Measurements from ENCODE around the gene TMEM272.

Gene TMEM272

DNA sequence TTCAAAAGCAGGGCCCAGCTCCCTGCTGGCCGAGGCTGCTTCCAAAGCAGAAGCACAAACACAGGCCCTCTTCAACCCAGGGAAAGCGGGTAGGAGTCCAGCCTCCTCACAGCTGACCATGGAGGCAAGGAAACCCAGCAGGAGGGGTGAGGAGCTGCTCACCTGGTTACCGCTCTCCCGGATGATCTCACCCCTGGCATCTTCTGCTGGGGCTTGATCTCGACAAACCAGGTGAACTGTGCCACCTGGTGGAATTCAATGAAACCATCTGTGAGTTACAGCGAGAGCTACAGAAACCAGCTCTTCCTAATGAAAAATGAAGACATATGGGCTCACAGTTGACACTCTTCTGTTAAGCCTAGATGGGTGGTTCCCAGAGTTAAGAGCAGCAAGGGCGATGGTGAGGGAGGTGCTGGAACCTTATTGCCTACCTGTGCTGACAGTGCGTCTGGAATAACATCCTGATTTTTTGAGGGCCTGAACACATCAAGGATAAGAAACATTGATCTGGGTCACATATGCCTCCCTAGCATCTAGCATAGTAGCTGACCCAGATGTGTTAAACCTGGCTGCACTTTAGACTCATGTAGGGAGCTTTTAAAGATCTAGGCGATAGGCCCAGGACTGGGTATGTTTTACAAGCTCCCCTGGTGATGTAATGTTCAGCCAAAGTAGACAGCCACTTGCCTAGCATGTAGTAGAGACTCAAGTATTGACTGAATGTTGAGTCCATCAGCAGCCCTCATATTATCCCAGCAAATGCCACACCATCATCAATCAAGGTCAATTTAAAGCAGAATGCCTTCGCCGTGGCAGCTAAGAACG, 47.1 kb downstream of the TMEM272 start:
- Histone ChIP-seq H3K9ac (ENCODE audit: low read depth, low read length) (no peak overlapping the region), H3K36me3 (ENCODE audit: insufficient read depth, low read length) (no peaks in the 10 kb centered on the region), H3K9me3 (ENCODE audit: control insufficient read depth, insufficient read depth, low read length) (no peaks in the 10 kb centered on the region), H3K4me1 (ENCODE audit: insufficient read depth, low read length) (peaks cover 30% of the 10 kb centered on the region)

DNA sequence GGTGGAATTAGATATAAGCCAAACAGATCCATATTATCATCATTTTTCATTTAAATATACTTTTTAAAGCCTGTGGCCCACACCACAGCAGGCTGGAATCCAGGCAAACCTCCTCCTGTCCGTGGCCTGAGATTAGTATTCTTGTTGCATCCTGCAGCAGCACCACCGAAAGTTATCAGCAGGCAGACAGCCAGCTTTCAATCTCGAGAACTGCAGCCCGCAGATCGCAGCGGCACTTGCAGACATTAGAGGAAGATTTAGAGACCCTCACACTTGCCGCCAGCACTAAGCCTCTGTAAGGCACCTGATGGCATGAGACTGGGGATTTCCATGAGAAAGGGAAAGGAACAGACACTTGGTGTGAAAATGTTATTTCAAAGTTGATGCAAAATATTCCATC, 48.4 kb downstream of the TMEM272 start:
- Histone ChIP-seq H3K9me3 (ENCODE audit: control insufficient read depth, insufficient read depth, low read length) (no peaks in the 10 kb centered on the region), H3K9ac (ENCODE audit: low read depth, low read length) (no peak overlapping the region), H3K4me1 (ENCODE audit: insufficient read depth, low read length) (peaks cover 18% of the 10 kb centered on the region), H3K36me3 (ENCODE audit: insufficient read depth, low read length) (no peaks in the 10 kb centered on the region)

DNA sequence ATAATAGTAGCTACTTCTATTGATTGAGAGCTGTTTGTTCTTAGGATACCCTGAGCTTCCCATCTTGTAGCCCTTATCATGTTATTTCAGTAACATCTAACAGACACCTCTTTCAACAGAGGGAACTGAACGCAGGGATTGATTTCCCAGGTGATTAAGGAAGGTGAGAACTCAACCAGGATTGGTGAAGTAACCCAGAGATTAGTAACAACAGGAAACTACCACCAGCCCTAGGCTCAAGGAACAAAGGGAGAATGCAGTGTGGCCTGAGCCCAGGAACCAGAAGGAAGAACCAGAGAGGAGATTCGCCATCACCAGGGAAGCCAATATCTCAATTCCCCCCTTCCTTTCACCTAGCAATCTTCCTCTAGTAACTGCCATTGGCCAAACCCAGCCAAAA, 49.6 kb downstream of the TMEM272 start:
- Histone ChIP-seq H3K4me1 (ENCODE audit: insufficient read depth, low read length) (peaks cover 18% of the 10 kb centered on the region), H3K36me3 (ENCODE audit: insufficient read depth, low read length) (no peaks in the 10 kb centered on the region), H3K9ac (ENCODE audit: low read depth, low read length) (no peak overlapping the region), H3K9me3 (ENCODE audit: control insufficient read depth, insufficient read depth, low read length) (no peaks in the 10 kb centered on the region)

DNA sequence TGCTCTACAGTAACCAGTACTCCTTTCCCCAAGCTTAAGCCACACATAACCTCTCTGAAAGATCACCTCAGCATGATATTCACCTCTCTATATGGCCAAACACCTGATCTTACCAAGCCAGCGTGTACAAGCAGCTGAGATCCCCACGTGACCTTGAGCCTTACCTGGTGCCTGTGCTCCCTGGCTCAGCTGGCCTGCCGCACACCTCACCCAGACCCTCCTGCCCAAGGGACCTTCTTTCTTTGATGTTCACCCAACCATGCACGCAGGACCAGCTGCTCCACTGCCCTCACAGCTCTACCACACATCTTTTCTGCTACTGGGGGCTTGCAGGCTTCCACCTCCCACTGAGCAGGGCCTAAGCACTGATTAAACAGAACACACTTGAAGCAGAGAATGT, 50.0 kb downstream of the TMEM272 start:
- H3K9ac ChIP-seq (ENCODE audit: low read depth, low read length): no peak overlapping the region
- peaks cover 16% of the 10 kb centered on the region for H3K4me1 ChIP-seq (ENCODE audit: insufficient read depth, low read length)
- no peaks in the 10 kb centered on the region for H3K9me3 ChIP-seq (ENCODE audit: control insufficient read depth, insufficient read depth, low read length)
- H3K36me3 ChIP-seq (ENCODE audit: insufficient read depth, low read length): no peaks in the 10 kb centered on the region

DNA sequence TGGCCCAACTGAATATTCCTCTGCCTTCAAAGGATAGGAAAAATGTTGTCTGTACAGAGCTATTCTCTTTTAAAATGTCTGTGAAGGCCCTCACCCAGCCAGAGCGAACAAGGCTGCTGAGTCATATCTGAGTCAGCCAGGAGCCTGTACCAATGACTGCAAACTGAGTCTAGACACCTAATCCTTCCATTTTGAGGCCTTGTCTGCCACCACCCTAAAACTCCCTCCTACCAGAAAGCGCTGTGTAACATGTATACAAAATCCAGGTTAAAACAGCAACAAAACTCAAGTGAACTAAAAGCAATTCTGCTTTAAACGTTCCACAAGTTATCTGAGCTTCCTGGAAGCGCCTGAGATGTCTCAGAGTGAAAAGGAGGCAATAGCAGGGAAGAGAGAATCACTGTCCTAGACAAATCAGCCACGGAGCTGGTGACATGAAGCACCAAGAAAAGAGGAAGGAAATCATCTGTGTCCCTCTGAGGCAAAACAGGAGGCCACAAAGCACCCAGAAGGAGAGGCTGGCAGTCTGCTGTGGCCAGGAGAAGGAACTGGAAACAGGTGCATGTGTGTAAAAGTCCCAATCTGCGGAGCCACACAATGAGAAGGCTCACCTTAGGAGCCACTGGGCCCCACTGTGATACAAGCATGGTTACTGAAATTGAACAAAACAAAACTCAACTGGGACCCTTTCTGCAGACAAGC, 51.3 kb downstream of the TMEM272 start:
- peaks cover 10% of the 10 kb centered on the region; the same call in 1 of the 2 replicates for H3K4me1 ChIP-seq (ENCODE audit: insufficient read depth, low read length)
- H3K9ac ChIP-seq (ENCODE audit: low read depth, low read length): no peak overlapping the region

DNA sequence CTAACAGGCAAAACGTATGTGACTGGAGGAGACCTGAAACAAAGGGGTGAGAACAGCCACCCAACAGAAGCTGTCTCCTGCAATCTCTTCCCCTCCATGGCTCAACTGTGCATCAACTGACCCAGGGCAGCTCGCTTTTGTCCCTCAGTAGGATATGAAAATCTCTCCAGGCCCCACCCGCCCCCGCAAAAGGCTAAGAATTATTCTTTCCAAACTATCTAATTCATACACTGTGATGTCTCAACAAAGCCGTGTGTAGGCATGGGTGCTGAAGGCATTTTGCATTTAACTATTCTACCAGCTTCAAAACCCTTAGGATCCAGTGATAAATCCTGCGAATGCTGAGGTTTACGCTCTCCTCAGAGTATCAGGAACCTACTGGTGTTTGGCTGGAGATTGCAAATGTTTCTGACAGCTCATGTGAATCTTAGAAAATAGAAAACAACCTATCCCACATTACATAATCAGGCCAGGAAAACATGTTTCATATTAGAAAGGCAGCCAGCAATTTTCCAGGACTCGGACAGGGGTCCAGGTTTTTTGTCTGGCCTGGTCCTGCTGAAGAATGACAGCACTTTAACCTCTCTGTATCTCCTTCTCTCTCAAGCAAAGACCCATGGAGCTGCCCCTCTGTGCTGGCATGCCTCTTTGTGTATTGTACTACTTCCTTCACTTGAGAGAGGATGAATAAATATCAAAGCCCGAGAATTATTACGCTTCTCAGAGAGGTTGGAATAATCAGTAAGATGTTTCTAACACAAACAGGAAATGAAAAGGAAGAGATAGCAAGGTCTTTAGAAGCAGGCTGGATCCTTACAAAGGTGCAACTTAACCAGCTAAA, 58.3 kb downstream of the TMEM272 start:
- Histone ChIP-seq H3K9ac (ENCODE audit: low read depth, low read length) (no peak overlapping the region), H3K4me1 (ENCODE audit: insufficient read depth, low read length) (peaks cover under 1% of the 10 kb centered on the region; the same call in 1 of the 2 replicates), H3K9me3 (ENCODE audit: control insufficient read depth, insufficient read depth, low read length) (no peaks in the 10 kb centered on the region), H3K36me3 (ENCODE audit: insufficient read depth, low read length) (no peaks in the 10 kb centered on the region)

More for the DNA sequence above, 51.3 kb downstream of the TMEM272 start:
- Histone ChIP-seq H3K9me3 (ENCODE audit: control insufficient read depth, insufficient read depth, low read length) (no peaks in the 10 kb centered on the region), H3K36me3 (ENCODE audit: insufficient read depth, low read length) (no peaks in the 10 kb centered on the region)

DNA sequence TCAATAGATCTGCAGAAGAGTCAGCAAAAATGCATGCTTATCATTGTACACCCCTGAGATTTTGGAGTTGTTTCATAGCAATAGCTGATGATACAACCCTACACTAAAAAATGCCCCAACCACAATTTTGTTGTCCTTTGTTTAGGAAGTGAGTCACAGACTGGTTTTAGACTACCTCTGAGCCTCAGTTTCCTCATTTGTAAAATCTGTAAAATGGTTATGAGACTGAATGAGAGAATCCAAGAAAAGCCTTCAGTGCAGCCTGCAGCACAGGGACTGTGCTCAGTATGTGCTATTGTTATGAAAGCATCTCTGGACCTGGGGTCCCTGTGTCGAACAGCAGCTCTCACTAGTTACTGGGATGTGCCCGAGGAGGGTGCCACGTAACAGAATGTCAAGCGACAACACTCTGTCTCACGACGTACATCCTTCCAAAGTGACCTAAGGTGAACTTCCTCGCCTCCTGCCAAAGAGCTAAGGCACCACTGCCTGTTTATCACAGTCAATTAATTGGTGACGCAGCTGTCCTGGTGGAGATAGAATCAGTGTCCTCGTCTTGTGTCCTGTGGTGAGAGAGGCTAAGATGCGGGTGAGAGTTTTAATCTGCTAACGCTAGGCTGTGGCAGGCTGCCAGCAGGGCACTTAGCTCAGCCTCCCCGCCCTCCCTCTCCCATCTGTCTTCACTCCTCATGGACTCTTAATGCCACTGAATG, 59.1 kb downstream of the TMEM272 start:
- H3K36me3 ChIP-seq (ENCODE audit: insufficient read depth, low read length): no peaks in the 10 kb centered on the region
- H3K9ac ChIP-seq (ENCODE audit: low read depth, low read length): no peak overlapping the region
- peaks cover 6% of the 10 kb centered on the region; the same call in 1 of the 2 replicates for H3K4me1 ChIP-seq (ENCODE audit: insufficient read depth, low read length)
- H3K9me3 ChIP-seq (ENCODE audit: control insufficient read depth, insufficient read depth, low read length): no peaks in the 10 kb centered on the region

DNA sequence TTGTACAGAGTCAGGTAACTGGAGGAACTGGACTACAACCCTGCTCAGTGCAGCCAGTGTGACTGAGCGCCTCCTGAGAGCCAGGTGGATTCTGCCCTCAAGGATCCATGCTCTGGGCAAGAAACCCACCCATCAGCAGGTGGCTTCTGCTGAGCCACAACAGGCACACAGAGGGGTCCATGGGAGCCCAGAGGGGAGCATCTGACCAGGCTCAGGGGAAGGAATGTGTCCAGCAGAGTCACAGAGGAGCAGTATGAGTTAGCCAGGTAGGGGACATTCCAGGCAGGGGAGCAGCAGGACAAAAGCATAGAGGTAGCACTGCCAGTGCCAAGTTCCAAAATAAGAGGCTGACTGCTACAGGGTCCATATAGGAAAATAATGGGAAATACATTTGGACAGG, 60.9 kb downstream of the TMEM272 start:
- Histone ChIP-seq H3K9me3 (ENCODE audit: control insufficient read depth, insufficient read depth, low read length) (no peaks in the 10 kb centered on the region), H3K36me3 (ENCODE audit: insufficient read depth, low read length) (no peaks in the 10 kb centered on the region), H3K9ac (ENCODE audit: low read depth, low read length) (no peak overlapping the region), H3K4me1 (ENCODE audit: insufficient read depth, low read length) (peaks cover 6% of the 10 kb centered on the region; the same call in 1 of the 2 replicates)

DNA sequence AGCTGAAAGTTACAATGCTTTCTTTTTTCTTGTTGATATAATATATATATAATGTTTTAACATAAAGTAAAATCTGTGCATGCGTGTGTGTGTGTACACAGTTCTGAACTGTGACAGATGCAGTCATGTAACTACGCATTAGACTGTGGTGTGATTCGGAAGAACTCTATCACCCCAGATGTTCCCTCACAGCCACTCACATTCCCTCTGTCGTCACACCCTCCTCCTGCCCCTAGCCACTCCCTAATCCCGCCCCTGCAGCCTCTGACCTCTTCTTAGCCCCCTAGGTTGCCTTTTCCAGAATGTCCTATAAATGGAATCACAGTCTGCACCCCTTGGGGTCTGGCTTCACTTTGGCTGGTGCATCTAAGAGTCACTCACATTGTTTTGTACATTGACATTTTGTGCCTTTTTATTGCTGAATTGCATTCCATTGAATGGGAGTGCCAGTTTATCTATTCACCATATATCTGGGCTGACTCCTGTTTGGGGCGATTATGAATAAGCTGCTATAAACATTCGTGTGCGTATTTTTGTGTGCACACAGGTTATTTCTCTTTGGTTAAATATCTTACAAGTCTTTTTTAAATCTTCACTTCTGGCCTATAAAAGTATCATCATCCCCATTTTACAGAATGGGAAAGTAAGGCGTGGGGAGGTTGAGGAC, 61.4 kb downstream of the TMEM272 start:
- Histone ChIP-seq H3K9ac (ENCODE audit: low read depth, low read length) (no peak overlapping the region), H3K36me3 (ENCODE audit: insufficient read depth, low read length) (no peaks in the 10 kb centered on the region), H3K9me3 (ENCODE audit: control insufficient read depth, insufficient read depth, low read length) (no peaks in the 10 kb centered on the region), H3K4me1 (ENCODE audit: insufficient read depth, low read length) (peaks cover 6% of the 10 kb centered on the region; the same call in 1 of the 2 replicates)

DNA sequence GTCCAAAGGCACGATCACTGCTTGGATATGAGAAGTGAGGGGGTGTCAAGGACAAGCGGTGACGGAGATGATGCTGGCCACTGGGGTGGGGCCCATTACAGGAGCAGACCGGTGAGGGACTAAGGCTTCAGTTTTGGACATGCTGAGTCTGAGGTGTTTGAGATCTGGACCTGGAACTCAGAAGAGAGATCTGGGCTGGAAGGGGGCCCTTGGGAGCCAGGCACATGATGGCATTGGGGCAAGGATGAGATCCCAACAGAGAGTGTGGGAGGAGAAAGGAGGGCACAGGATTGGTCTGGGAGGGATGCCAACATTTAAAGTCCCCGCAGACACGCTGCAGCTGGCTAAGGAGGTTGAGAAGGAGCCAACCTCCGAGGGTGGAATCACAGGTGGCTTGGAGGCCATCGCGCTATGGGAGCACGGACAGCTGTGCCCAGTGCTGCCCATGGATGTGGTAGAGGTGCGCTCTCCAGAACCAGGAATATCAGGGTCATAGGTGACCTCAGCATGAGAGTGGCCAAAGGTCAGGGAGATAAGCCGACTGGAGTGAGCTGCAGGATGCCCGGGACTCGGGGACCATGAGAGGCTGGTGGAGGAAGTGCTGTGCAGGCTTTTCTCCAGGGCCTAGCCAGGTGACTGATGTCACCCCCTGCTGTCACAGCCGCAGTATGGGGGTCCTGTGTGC, 62.8 kb downstream of the TMEM272 start:
- no peak overlapping the region for H3K9ac ChIP-seq (ENCODE audit: low read depth, low read length)
- peaks cover 6% of the 10 kb centered on the region; the same call in 1 of the 2 replicates for H3K4me1 ChIP-seq (ENCODE audit: insufficient read depth, low read length)
- no peaks in the 10 kb centered on the region for H3K9me3 ChIP-seq (ENCODE audit: control insufficient read depth, insufficient read depth, low read length)
- no peaks in the 10 kb centered on the region for H3K36me3 ChIP-seq (ENCODE audit: insufficient read depth, low read length)

DNA sequence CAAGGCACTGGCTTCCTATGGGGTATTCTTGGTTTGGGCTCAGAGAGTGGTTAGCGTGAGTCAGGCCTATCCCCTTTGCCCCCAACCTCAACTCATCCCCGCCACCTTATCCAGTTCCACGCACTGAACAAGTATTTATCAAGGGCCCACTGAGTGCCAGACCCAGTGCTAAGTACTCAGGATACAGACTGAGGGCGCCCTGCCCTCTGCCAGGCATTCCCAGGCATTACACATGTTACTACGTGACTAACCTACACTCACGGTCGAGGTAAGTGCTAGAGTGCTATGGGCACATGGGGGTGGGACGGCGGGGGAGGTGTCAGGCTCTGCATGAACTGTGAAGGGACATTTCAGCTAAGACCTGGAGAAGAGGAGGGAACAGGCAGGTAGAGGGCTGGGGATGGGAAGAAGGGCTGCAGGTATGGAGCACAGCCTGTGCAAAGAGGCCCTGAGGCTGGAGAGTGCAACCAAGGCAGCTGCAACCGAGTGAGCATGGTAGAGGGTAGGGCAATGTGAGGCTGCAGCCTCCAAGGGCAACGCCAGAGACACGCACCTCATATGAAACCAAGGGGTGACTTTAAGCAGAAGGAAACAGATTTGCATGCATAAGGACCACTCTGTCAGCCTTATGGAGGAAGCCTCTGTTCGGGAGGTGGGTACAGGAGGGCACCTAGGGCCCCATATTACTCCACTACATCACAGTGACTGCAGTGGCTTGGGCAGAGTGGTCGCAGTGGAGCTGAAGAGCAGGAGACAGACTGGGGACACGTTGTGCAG, 63.5 kb downstream of the TMEM272 start:
- Histone ChIP-seq H3K9ac (ENCODE audit: low read depth, low read length) (no peak overlapping the region), H3K36me3 (ENCODE audit: insufficient read depth, low read length) (no peaks in the 10 kb centered on the region), H3K4me1 (ENCODE audit: insufficient read depth, low read length) (peaks cover 6% of the 10 kb centered on the region; the same call in 1 of the 2 replicates), H3K9me3 (ENCODE audit: control insufficient read depth, insufficient read depth, low read length) (no peaks in the 10 kb centered on the region)

DNA sequence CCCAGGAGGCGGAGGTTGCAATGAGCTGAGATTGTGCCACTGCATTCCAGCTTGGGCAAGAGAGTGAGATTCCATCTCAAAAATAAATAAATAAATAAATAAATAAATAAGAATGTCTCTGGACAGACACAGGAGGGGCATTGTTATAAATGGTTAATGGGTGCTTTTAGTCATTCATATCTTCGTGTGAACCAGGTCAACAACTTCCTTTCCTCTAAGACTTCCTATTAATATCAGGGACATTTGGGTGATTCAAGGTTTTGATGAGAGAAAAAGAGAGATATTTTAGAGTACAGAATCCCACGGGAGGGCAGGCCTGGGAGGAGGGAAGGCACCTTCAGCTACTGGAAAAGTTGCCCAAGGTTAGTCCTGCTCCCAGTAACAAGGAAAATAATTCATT, 64.9 kb downstream of the TMEM272 start:
- Histone ChIP-seq H3K9ac (ENCODE audit: low read depth, low read length) (no peak overlapping the region), H3K9me3 (ENCODE audit: control insufficient read depth, insufficient read depth, low read length) (no peaks in the 10 kb centered on the region), H3K4me1 (ENCODE audit: insufficient read depth, low read length) (peaks cover 6% of the 10 kb centered on the region; the same call in 1 of the 2 replicates), H3K36me3 (ENCODE audit: insufficient read depth, low read length) (no peaks in the 10 kb centered on the region)
